Endothelial cell of umbilical vein (primary cell): ENCODE measurements around the gene SCYGR6. TPM values are rescaled to one million over a fixed set of nuclear protein-coding genes. Genes with fewer than 3 reads are reported as not detected.

Source experiments
- BruUV-seq: library from RNA; stranded (reverse); fragments of 400-500 nt; replicated peaks from 2 replicates; lab custom pipeline; 2021; lab: Mats Ljungman, UMichigan
- CTCF ChIA-PET: fragments of 300-600, 350-600 bp; sonication (Branson Sonifier 250); formaldehyde crosslinking; loops from one replicate; lab custom pipeline; 2021; ENCODE audit warnings: antibody characterized with exemption, inconsistent platforms; lab: Charles Lee
- POLR2A ChIA-PET: fragments of 300-600, 350-600 bp; sonication (Branson Sonifier 250); formaldehyde crosslinking; loops from one replicate; lab custom pipeline; 2021; ENCODE audit warnings: antibody characterized with exemption, inconsistent platforms; lab: Charles Lee
- DNase-seq: peaks from one replicate; pipeline ENCODE4 v3.0.0-alpha.2; 2011; ENCODE audit warnings: low read depth, low spot score
- FAIRE-seq: peaks from 2 replicates; lab custom pipeline; 2011; peaks lifted over from hg19 to GRCh38; lab: Jason Lieb, UNC
- H2AFZ ChIP-seq: 2 replicates; pipeline ENCODE4 v1.6.0; 2012; ENCODE audit warnings: low read depth, low read length, control low read depth, inconsistent platforms
- H3K27ac ChIP-seq: 2 replicates; pipeline ENCODE4 v1.5.1; 2011; ENCODE audit warnings: low read depth, mild to moderate bottlenecking, control low read depth, low read length, moderate library complexity; ENCODE audit not compliant: insufficient read depth
- H3K27me3 ChIP-seq, 2 experiments: 2 replicates each; pipeline versions ENCODE4 v1.6.0 to v1.6.1; 2011; ENCODE audit warnings: low read length in 2 of 2, mixed read lengths in 1 of 2; ENCODE audit not compliant: control insufficient read depth in 2 of 2, insufficient read depth in 2 of 2
- H3K36me3 ChIP-seq, 2 experiments: 2 replicates in 1 of 2; 3 replicates in 1 of 2; pipeline ENCODE4 v1.5.1; 2011; ENCODE audit warnings: low read length in 2 of 2, mild to moderate bottlenecking in 1 of 2, moderate library complexity in 1 of 2; ENCODE audit not compliant: control insufficient read depth in 2 of 2, insufficient read depth in 2 of 2; ENCODE audit errors: extremely low read depth in 1 of 2
- H3K4me1 ChIP-seq: 3 replicates; pipeline ENCODE4 v1.5.1; 2011; ENCODE audit warnings: mild to moderate bottlenecking, low read length; ENCODE audit not compliant: control insufficient read depth, insufficient read depth; ENCODE audit errors: extremely low read depth
- H3K4me2 ChIP-seq: 2 replicates; pipeline ENCODE4 v1.6.1; 2011; ENCODE audit warnings: low read length, control low read depth, mixed read lengths; ENCODE audit not compliant: insufficient read depth
- H3K4me3 ChIP-seq, 3 experiments: fragments of 200-600 bp in 1 of 3; sonication (generic), shearing (Covaris generic) in 1 of 3; replicated peaks in 1 of 3; 2 replicates each; pipeline ENCODE4 v1.5.1; 2011 to 2016; ENCODE audit warnings: control low read depth in 3 of 3, low read length in 3 of 3, mild to moderate bottlenecking in 2 of 3, inconsistent platforms in 1 of 3, low read depth in 1 of 3, moderate library complexity in 1 of 3; ENCODE audit not compliant: insufficient read depth in 1 of 3
- H3K79me2 ChIP-seq: 2 replicates; pipeline ENCODE4 v1.6.0; 2012; ENCODE audit warnings: low read length, inconsistent platforms; ENCODE audit not compliant: control insufficient read depth, insufficient read depth
- H3K9ac ChIP-seq: replicated peaks from 2 replicates; pipeline ENCODE3; 2011; ENCODE audit warnings: low read length, control low read depth; ENCODE audit not compliant: insufficient read depth; ENCODE audit errors: extremely low read depth
- H3K9me1 ChIP-seq: replicated peaks from 3 replicates; pipeline ENCODE4 v1.6.0; 2011; ENCODE audit warnings: mild to moderate bottlenecking, low read length; ENCODE audit not compliant: control insufficient read depth, insufficient read depth; ENCODE audit errors: extremely low read depth
- H3K9me3 ChIP-seq: replicated peaks from 2 replicates; pipeline ENCODE4 v1.5.1; 2012; ENCODE audit warnings: low read length, inconsistent platforms; ENCODE audit not compliant: control insufficient read depth, insufficient read depth
- H4K20me1 ChIP-seq: replicated peaks from 2 replicates; pipeline ENCODE3; 2011; ENCODE audit warnings: mild to moderate bottlenecking, low read length; ENCODE audit not compliant: control insufficient read depth, insufficient read depth; ENCODE audit errors: extremely low read depth
- EZH2 ChIP-seq: IDR thresholded peaks from 2 replicates; pipeline ENCODE4 v1.6.1; 2012; ENCODE audit warnings: borderline replicate concordance, low read depth, mild to moderate bottlenecking, moderate library complexity, low read length, inconsistent platforms; ENCODE audit not compliant: severe bottlenecking
- FOS ChIP-seq: IDR thresholded peaks from 2 replicates; pipeline ENCODE4 v1.6.1; 2011; ENCODE audit warnings: mild to moderate bottlenecking, low read length, moderate library complexity, borderline replicate concordance; ENCODE audit not compliant: insufficient read depth
- GATA2 ChIP-seq: IDR thresholded peaks from 2 replicates; pipeline ENCODE4 v1.7.0; 2011; ENCODE audit warnings: low read depth, mild to moderate bottlenecking, moderate library complexity, mixed read lengths, low read length; ENCODE audit not compliant: insufficient read length, insufficient read depth
- JUN ChIP-seq: IDR thresholded peaks from 2 replicates; pipeline ENCODE4 v1.6.1; 2011; ENCODE audit warnings: borderline replicate concordance, low read depth; ENCODE audit not compliant: insufficient read length, insufficient read depth
- MAX ChIP-seq: IDR thresholded peaks from 2 replicates; pipeline ENCODE4 v1.6.1; 2011; ENCODE audit not compliant: insufficient read depth, insufficient read length
- MYC ChIP-seq: IDR thresholded peaks from one replicate; pipeline ENCODE4 v1.6.1; 2011; ENCODE audit warnings: mild to moderate bottlenecking, low read depth, low read length
- POLR2A ChIP-seq: IDR thresholded peaks from 2 replicates; pipeline ENCODE4 v1.6.1; 2012; ENCODE audit warnings: low read depth, mild to moderate bottlenecking, control low read depth, low read length
- POLR2AphosphoS5 ChIP-seq: IDR thresholded peaks from 2 replicates; pipeline ENCODE4 v1.6.1; 2012; ENCODE audit warnings: low read depth, mild to moderate bottlenecking, control low read depth, low read length, moderate library complexity; ENCODE audit not compliant: insufficient read depth
- dilution Hi-C: fragments of 300-500 bp; cut with MboI; formaldehyde crosslinking; loops from one replicate; pipeline ENCODE4 v1.15.0; 2019; ENCODE audit warnings: low sequenced_read_pairs; ENCODE audit not compliant: extremely low pct_ligation_motif_present
- intact Hi-C: fragments of 100-400 bp; cut with micrococcal nuclease; formaldehyde crosslinking; loops from one replicate; pipeline ENCODE4 v1.10.0; 2022
- polyA plus RNA-seq, 4 experiments: library from polyadenylated mRNA; depleted of rRNA in 3 of 4; stranded (reverse) in 3 of 4; unstranded in 1 of 4; fragments of >200 nt; gene quantifications; 2 replicates each; pipeline versions ENCODE4 v1.2.1 to v1.2.3, GENCODE V29; 2011 to 2012; ENCODE audit warnings: missing spikeins in 1 of 4
- total RNA-seq: library from RNA; stranded (reverse); gene quantifications from 2 replicates; pipeline ENCODE4 v1.2.3, GENCODE V29; 2021
- TF ChIP-seq, protein P1 (sequence below), 2 donors: IDR thresholded peaks; 1 replicate in 1 of 2; 2 replicates in 1 of 2; pipeline ENCODE4 v1.5.1; 2011; ENCODE audit warnings: low read length in 2 of 2, mild to moderate bottlenecking in 2 of 2, moderate library complexity in 2 of 2, control low read depth in 1 of 2, inconsistent platforms in 1 of 2, low read depth in 1 of 2; ENCODE audit not compliant: insufficient read depth in 1 of 2; ENCODE audit errors: extremely low read depth in 1 of 2

Gene SCYGR6
- total and polyA plus RNA-seq, 2 donors (not counting 3 experiments of a cell fraction or from before 2014, with no cell fraction given) = not detected

GRCh38 chr2:227687189-227687588 is 37.4 kb downstream of the SCYGR6 start:
- intact Hi-C loops = no loop called here
- FAIRE-seq = no peak

More at GRCh38 chr2:227687189-227687588, 37.4 kb downstream of the SCYGR6 start:
- no peaks in the 10 kb centered on the region for H4K20me1 ChIP-seq
- no peak overlapping the region for H3K4me3 ChIP-seq
- DNase-seq = no peak
- no peak overlapping the region for H2AFZ ChIP-seq
- H3K9me3 ChIP-seq = no peaks in the 10 kb centered on the region
- POLR2A ChIA-PET = no interaction called here
- H3K27me3 ChIP-seq = no peaks in the 10 kb centered on the region
- CTCF ChIA-PET = no interaction called here
- H3K36me3 ChIP-seq = no peaks in the 10 kb centered on the region
- dilution Hi-C loops = no loop called here
- TF ChIP-seq POLR2A = no peak
- TF ChIP-seq POLR2AphosphoS5 = no peak
- no peak for TF ChIP-seq JUN
- TF ChIP-seq MYC = no peak
- no peak for TF ChIP-seq MAX
- TF ChIP-seq, protein P1, sequence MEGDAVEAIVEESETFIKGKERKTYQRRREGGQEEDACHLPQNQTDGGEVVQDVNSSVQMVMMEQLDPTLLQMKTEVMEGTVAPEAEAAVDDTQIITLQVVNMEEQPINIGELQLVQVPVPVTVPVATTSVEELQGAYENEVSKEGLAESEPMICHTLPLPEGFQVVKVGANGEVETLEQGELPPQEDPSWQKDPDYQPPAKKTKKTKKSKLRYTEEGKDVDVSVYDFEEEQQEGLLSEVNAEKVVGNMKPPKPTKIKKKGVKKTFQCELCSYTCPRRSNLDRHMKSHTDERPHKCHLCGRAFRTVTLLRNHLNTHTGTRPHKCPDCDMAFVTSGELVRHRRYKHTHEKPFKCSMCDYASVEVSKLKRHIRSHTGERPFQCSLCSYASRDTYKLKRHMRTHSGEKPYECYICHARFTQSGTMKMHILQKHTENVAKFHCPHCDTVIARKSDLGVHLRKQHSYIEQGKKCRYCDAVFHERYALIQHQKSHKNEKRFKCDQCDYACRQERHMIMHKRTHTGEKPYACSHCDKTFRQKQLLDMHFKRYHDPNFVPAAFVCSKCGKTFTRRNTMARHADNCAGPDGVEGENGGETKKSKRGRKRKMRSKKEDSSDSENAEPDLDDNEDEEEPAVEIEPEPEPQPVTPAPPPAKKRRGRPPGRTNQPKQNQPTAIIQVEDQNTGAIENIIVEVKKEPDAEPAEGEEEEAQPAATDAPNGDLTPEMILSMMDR (IDR thresholded peaks at IDR 0.05; ENCODE audit: extremely low read depth in 1 of 2, insufficient read depth in 1 of 2, low read depth in 1 of 2, low read length in 2 of 2) = no peak
- no peak for TF ChIP-seq GATA2
- no peak for TF ChIP-seq EZH2
- no peak for TF ChIP-seq FOS
- H3K27ac ChIP-seq = no peak overlapping the region
- no TSS peak for BruUV-seq
- H3K79me2 ChIP-seq = no peaks in the 10 kb centered on the region
- H3K9ac ChIP-seq = no peak overlapping the region
- no peaks in the 10 kb centered on the region for H3K9me1 ChIP-seq
- H3K4me2 ChIP-seq = no peak overlapping the region
- no peaks in the 10 kb centered on the region for H3K4me1 ChIP-seq
